ENCODE results near the gene ADAMTS20.

The ADAMTS20 gene

DNA sequence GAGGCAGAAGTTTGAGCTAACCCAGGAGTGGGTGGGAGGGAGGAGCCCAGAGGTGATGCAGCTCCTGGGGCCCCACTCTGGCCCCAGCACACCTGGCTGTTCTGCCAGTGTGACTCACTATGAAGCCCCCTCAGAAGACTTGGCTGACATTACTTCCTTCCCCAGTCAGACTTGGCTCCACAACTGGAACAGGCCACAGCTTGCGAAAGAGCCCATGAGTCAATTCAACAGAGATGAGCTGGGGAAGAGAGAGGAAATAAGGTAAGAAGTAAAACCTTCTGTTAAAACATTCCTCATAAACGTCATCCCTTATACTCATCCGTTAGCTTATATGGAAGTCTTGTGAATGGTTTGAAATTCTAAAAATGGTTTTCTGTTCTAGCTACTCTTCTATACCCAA is 245.9 kb downstream of the ADAMTS20 start:
- Histone ChIP-seq H3K4me3 (ENCODE audit: low read length) (no peak overlapping the region), H3K4me2 (ENCODE audit: low read length) (no peak overlapping the region), H3K36me3 (ENCODE audit: control insufficient read depth, low read length) (no peaks in the 10 kb centered on the region), H4K20me1 (ENCODE audit: control insufficient read depth, insufficient read depth, low read depth, low read length) (no peaks in the 10 kb centered on the region), H3F3A (ENCODE audit: control insufficient read depth, insufficient read depth) (no peaks in the 10 kb centered on the region), H3K27ac (ENCODE audit: low read depth, low read length) (no peak overlapping the region), H3K9me2 (replicated peaks; ENCODE audit: control insufficient read depth, low read length) (no peaks in the 10 kb centered on the region), H3K4me1 (ENCODE audit: control insufficient read depth, low read length) (0 out of 2 replicates have a peak, but pooled peaks cover 3% of the 10 kb centered on the region), H3K27me3 (ENCODE audit: control insufficient read depth, low read length) (no peaks in the 10 kb centered on the region), H3K79me2 (ENCODE audit: control insufficient read depth, low read length) (no peaks in the 10 kb centered on the region), H3K9me3 (ENCODE audit: control insufficient read depth, insufficient read depth, low read length) (no peaks in the 10 kb centered on the region)
- TF ChIP-seq EZH2phosphoT487 (IDR thresholded peaks at IDR 0.05; ENCODE audit: borderline replicate concordance, low read length) = no peak
- TF ChIP-seq, protein P1, sequence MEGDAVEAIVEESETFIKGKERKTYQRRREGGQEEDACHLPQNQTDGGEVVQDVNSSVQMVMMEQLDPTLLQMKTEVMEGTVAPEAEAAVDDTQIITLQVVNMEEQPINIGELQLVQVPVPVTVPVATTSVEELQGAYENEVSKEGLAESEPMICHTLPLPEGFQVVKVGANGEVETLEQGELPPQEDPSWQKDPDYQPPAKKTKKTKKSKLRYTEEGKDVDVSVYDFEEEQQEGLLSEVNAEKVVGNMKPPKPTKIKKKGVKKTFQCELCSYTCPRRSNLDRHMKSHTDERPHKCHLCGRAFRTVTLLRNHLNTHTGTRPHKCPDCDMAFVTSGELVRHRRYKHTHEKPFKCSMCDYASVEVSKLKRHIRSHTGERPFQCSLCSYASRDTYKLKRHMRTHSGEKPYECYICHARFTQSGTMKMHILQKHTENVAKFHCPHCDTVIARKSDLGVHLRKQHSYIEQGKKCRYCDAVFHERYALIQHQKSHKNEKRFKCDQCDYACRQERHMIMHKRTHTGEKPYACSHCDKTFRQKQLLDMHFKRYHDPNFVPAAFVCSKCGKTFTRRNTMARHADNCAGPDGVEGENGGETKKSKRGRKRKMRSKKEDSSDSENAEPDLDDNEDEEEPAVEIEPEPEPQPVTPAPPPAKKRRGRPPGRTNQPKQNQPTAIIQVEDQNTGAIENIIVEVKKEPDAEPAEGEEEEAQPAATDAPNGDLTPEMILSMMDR (IDR thresholded peaks at IDR 0.05; ENCODE audit: low read depth, low read length, poor library complexity, severe bottlenecking) = no peak

DNA sequence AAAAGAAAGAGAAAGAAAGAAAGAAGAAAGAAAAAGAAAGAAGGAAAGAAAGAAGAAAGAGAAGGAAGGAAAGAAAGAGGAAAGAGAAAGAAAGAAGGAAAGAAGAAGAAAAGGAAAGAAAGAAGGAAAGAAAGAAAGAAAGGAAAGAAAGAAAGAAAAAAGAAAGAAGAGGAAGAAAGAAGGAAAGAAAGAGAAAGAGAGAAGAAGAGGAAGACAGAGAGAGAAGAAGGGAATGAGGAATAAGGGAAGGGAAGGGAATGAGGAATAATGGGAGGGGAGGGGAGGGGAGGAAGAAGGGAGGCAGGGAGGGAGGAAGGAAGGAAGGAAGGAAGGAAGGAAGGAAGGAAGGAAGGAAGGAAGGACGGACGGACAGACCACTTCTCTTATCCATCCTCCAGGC is 246.9 kb downstream of the ADAMTS20 start:
- H3K9me2 ChIP-seq (replicated peaks; ENCODE audit: control insufficient read depth, low read length) = no peaks in the 10 kb centered on the region
- H3K79me2 ChIP-seq (ENCODE audit: control insufficient read depth, low read length) = no peaks in the 10 kb centered on the region
- no peak overlapping the region for H3K27ac ChIP-seq (ENCODE audit: low read depth, low read length)
- TF ChIP-seq EZH2phosphoT487 (IDR thresholded peaks at IDR 0.05; ENCODE audit: borderline replicate concordance, low read length) = no peak
- TF ChIP-seq, protein P1 (IDR thresholded peaks at IDR 0.05; ENCODE audit: low read depth, low read length, poor library complexity, severe bottlenecking) = no peak
- no peaks in the 10 kb centered on the region for H3K9me3 ChIP-seq (ENCODE audit: control insufficient read depth, insufficient read depth, low read length)
- no peaks in the 10 kb centered on the region for H4K20me1 ChIP-seq (ENCODE audit: control insufficient read depth, insufficient read depth, low read depth, low read length)
- H3K4me1 ChIP-seq (ENCODE audit: control insufficient read depth, low read length) = 0 out of 2 replicates have a peak, but pooled peaks cover 3% of the 10 kb centered on the region
- H3K36me3 ChIP-seq (ENCODE audit: control insufficient read depth, low read length) = no peaks in the 10 kb centered on the region
- no peak overlapping the region for H3K4me2 ChIP-seq (ENCODE audit: low read length)
- no peaks in the 10 kb centered on the region for H3F3A ChIP-seq (ENCODE audit: control insufficient read depth, insufficient read depth)
- H3K27me3 ChIP-seq (ENCODE audit: control insufficient read depth, low read length) = no peaks in the 10 kb centered on the region
- no peak overlapping the region for H3K4me3 ChIP-seq (ENCODE audit: low read length)
